ENCODE measurements around the gene ACOT2.
"Not testable (repeated sequence)": the region's sequence is repeated elsewhere in the genome, so short reads cannot be mapped to it uniquely, and the experiment has no call there.

The ACOT2 gene

GRCh38 chr14:73568886-73569184 is 178 bp upstream of the ACOT2 start:
- DNase-seq, result not testable (repeated sequence)

GRCh38 chr14:73570913-73571312 is 1.9 kb downstream of the ACOT2 start:
- DNase-seq, result peak; percentile 19 to 53 (median 26)

- not testable (repeated sequence) for DNase-seq
Observed at GRCh38 chr14:73573034-73573433, 4.0 kb downstream of the ACOT2 start.

- not testable (repeated sequence) for DNase-seq
Observed at GRCh38 chr14:73573740-73574139, 4.7 kb downstream of the ACOT2 start.

GRCh38 chr14:73574251-73574650 is 5.2 kb downstream of the ACOT2 start:
- DNase-seq, result not testable (repeated sequence)

- no peak for DNase-seq
Observed at GRCh38 chr14:73576391-73576790, 7.4 kb downstream of the ACOT2 start.

GRCh38 chr14:73577214-73577613 is 8.2 kb downstream of the ACOT2 start:
- DNase-seq, result not testable (repeated sequence)

GRCh38 chr14:73582102-73582979 is 13.3 kb downstream of the ACOT2 start:
- not testable (repeated sequence) for DNase-seq

GRCh38 chr14:73588695-73589094 is 19.7 kb downstream of the ACOT2 start:
- DNase-seq, result no peak

- no peak for DNase-seq
Observed at GRCh38 chr14:73589116-73589515, 20.1 kb downstream of the ACOT2 start.

GRCh38 chr14:73590673-73591004 is 21.6 kb downstream of the ACOT2 start:
- not testable (repeated sequence) for DNase-seq

- DNase-seq, result peak; percentile 34 to 87 (median 57)
Observed at GRCh38 chr14:73591690-73592449, 22.9 kb downstream of the ACOT2 start, which contains the start of gene ACOT4. Gene ACOT4, plus strand, starts transcription at chr14:73591873. Its CDS starts 87 bp downstream, at chr14:73591960.

- DNase-seq, result no peak
Observed at GRCh38 chr14:73594491-73594890, 25.5 kb downstream of the ACOT2 start.

GRCh38 chr14:73599499-73599898 is 30.5 kb downstream of the ACOT2 start:
- no peak for DNase-seq

- no peak for DNase-seq
Observed at GRCh38 chr14:73602994-73603393, 34.0 kb downstream of the ACOT2 start.

- no peak for DNase-seq
Observed at GRCh38 chr14:73606271-73606670, 37.3 kb downstream of the ACOT2 start.

- no peak for DNase-seq
Observed at GRCh38 chr14:73607241-73607640, 38.2 kb downstream of the ACOT2 start.

- no peak for DNase-seq
Observed at GRCh38 chr14:73610687-73611086, 41.7 kb downstream of the ACOT2 start.

GRCh38 chr14:73612339-73613045 is 43.5 kb downstream of the ACOT2 start, which contains the start of gene ACOT6:
Gene ACOT6, plus strand, starts transcription at chr14:73612517. Its CDS starts 55 bp downstream, at chr14:73612572.
- DNase-seq, result peak; percentile 50 to 78 (median 64)

GRCh38 chr14:73613046-73613383 is 44.0 kb downstream of the ACOT2 start:
- DNase-seq, result no peak

- DNase-seq, result no peak
Observed at GRCh38 chr14:73613419-73613963, 44.5 kb downstream of the ACOT2 start.

- DNase-seq, result no peak
Observed at GRCh38 chr14:73616831-73617230, 47.8 kb downstream of the ACOT2 start.

GRCh38 chr14:73619524-73619923 is 50.5 kb downstream of the ACOT2 start:
- DNase-seq, result no peak
